ENCODE measurements around the gene PGP. TPM values are rescaled to one million over a fixed set of nuclear protein-coding genes. Genes with fewer than 3 reads are reported as not detected.

PGP gene
- total RNA-seq, 1 donor from 2014 or later: 19.7 TPM

DNA sequence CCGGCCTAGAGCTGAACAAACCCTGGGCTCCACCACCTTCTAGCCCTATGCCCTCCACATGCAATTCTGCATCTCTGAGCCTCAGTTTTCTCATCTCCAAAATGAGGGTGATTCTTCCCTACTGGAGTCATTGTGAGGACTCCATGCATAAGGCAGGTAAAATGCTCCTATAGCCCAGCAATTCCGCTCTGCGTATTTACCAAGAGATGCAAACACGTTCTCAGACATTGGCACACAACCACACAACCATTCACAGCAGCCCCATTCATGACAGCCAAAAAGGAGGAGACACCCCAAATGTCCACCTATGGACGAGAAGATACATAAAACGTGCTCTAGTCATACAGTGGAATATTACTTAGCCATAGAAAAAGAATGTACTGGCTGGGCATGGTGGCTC lies 14.3 kb downstream of the PGP start:
- DNase-seq (ENCODE audit: low spot score): no peak

DNA sequence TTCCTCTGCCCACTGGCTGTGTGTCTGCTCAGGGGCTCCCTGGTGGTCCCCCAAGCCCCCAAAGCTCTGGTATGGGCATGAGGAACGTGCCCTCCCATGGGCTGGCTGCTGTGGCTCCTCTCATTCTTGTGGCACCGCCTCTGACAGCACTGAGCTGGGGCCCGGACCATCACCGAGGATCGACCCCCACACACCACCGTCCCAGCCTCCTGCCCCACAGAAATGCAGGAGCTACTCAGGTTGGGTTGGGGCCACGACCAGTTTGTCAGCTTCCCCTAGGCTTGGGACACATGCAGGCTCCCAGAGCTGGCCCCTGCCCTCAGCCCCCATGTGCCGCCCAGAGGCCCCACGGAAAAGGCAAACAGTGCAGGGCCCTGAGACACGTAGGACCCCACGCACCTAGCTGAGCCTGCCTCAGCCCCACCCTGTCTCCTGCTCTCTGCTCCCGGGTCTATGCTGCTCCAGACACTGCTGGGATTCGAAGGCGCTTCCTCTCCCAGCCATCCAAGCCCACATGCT lies 15.0 kb downstream of the PGP start:
- DNase-seq (ENCODE audit: low spot score): no peak

GRCh38 chr16:2199095-2199494 lies 15.5 kb downstream of the PGP start:
- DNase-seq (ENCODE audit: low spot score): no peak

GRCh38 chr16:2198283-2198682 lies 16.4 kb downstream of the PGP start:
- no peak for DNase-seq (ENCODE audit: low spot score)

GRCh38 chr16:2197765-2198164 lies 16.9 kb downstream of the PGP start:
- no peak for DNase-seq (ENCODE audit: low spot score)

DNA sequence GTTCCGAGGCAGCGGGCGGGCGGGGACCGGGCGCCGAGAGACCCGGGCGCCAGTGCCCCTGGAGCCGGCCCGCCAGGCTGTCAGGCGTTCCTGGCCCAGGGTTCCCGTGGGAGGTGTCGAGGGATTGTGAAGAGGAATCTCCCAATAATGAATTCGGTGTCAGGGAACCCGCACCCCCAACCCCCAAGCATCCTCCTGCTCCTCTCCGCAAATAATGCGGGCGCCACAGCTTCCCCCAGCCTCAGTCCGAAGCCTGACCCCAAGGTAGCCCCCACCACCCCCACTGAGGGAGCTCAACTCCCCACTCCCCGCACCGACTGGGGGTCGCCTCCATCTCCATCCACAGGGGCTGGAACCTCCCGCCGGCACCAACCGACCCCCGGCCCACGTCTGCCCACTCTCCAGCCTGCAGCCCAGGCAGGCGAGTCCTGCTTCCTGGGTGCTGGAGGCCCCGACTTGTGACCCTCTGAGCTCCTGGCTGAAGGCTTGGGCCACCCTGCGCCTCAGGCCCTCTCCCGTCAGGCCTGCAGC lies 17.6 kb downstream of the PGP start:
- DNase-seq (ENCODE audit: low spot score): no peak

- DNase-seq (ENCODE audit: low spot score): no peak
Observed at GRCh38 chr16:2196162-2196980, 18.3 kb downstream of the PGP start, which contains the start of gene CASKIN1. CASKIN1 (minus strand) TSS chr16:2196605; CDS start chr16:2196432, 173 bp downstream.

GRCh38 chr16:2195322-2196161 lies 19.1 kb downstream of the PGP start:
- DNase-seq (ENCODE audit: low spot score): no peak

DNA sequence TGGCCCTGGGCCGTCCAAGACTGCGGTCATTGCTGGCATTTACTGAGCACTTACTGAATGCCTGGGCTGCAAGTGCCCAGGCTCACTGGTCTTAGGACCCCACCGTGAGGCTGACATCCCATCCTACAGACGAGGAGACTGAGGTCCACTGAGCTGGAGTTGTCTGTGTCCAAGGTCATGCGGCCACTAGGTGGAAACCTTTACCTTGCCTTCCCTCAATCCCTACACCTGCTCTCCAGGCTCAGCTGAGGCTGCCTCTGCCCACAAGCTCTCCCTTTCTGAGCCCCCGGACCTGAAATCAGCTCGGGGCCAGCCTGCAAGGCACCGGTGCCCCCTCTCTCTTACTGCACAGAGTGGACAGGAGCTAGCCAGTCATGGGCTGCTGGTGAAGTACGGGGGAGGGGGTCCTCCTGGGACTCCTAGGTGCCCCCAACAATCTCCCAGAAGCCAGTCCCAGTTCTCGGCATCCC lies 19.8 kb downstream of the PGP start:
- DNase-seq (ENCODE audit: low spot score): peak; percentile 51

DNA sequence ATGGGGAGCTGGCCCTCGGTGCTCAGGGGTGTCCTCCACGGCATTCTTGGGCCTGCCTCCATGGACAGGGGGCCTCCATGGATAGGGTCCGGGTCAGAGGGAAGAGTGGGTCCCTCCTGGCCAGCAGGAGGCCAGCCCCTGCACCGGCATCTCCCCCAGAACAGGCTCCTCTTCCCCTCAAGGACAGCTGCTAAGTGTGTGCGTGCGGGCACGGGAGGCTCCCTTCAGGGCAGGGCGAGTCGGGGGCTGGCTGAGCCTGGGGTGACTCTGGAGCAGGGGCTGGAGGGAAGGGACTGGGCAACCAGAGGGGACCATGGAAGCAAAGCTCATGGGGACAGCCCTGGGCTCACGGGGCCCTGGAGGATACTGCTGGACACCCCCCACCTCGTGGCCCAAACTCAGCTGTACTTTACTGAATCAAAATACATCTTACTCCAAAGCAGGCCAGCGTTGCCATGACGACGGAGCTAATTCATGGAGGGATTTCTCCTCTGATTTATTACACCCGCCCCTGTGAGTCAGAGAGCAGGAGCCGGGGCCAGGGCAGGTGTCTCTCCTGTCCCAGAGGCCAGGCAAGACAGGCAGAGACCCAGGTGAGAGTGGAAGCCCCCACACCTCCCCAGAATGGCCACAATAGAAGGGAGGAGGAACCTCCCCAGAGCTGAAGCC lies 20.3 kb downstream of the PGP start:
- no peak for DNase-seq (ENCODE audit: low spot score)

DNA sequence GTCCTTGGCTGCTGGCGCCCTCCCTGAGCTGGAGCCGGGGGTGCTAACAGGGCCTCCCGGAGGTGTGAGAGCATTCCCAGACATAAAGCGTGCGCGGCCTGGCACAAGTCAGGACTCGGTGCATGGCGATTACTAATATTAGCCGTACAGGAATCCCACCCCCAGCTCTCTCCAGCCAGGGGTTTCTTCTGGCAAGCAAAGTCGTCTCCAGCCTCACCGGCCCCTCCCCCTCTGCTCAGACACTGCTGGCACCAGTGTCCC lies 23.3 kb downstream of the PGP start:
- no peak for DNase-seq (ENCODE audit: low spot score)

- DNase-seq (ENCODE audit: low spot score): no peak
Observed at GRCh38 chr16:2190659-2191445, 23.8 kb downstream of the PGP start.

GRCh38 chr16:2190002-2190658 lies 24.5 kb downstream of the PGP start:
- DNase-seq (ENCODE audit: low spot score): no peak

DNA sequence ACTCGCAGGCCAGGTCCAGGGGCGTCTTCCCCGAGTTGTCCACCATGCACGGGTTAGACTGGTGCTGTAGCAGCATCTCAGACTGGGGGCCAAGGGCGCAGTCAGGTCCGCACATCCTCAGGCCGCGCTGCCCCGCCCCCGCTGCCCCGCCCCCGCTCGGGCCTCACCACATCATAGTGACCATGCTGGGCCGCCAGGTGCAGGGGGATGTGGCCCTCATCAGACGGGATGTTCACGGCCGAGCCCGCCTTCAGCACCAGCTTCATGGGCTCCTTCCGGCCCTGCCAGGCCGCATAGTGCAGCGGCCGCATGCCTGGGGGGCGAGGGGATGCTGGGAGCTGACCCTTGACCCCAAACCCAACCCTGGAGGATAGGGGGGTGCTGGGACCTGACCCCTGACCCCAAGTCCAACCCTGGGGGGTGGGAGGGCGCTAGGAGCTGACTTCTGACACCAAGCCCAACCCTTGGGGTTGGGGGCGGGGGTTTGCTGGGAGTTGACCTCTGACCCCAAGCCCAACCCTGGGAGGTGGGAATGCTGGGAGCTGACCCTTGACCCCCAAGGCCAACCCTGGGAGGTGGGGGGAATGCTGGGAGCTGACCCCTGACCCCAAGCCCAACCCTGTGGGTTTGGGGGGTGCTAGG lies 25.3 kb downstream of the PGP start:
- DNase-seq (ENCODE audit: low spot score): no peak

DNA sequence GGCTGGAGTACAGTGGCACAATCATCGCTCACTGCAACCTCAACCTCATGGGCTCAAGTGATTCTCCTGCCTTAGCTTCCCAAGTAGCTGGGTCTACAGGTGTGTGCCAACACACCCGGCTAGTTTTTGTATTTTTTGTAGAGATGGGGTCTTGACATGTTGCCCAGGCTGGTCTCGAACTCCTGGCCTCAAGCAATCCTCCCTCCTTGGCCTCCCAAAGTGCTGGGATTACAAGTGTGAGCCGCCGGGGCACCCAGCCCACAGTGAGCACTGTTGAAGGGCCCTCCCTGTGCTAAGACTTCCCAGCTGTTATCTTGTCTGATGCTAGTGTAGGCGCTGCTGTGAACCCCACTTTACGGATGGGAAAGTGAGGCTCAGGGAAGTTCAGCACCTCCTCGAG lies 26.2 kb downstream of the PGP start:
- DNase-seq (ENCODE audit: low spot score): no peak

- DNase-seq (ENCODE audit: low spot score): no peak
Observed at GRCh38 chr16:2187212-2187611, 27.4 kb downstream of the PGP start.

DNA sequence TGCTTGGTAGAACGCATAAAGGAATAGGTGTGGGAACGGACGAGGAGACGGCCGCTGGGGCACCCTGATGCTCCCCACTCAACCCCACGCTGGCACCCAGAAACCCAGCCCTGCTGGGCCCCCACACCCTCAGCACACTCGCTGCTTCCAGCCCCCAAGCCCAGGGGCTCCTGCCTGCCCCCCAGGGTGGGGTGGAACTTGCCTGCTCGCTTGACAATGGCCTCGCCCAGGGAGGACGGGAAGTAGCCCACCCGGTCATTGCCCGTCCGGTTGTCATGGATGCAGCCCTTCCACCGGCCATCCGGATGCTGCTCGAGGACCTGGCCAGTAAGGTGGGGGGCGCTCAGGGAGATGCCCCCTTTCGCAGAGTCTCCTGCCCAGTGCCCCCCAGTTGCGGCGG lies 28.1 kb downstream of the PGP start:
- DNase-seq (ENCODE audit: low spot score): no peak

DNA sequence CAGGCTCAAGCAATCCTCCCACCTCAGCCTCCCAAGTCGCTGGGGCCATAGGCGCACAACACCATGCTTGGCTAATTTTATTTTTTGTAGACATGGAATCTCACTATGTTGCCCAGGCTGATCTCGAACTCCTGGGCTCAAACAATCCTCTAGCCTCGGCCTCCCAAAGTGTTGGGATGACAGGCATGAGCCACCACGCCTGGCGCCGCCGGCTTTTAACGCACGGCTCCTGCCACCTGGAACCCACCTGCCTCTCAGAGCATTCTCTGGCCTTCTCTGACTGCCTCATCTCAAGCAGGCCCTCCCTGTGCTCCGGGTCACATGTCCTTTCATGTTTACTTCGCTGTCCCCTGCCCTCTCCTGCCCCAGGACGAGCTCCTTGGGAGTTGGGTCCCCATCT lies 28.6 kb downstream of the PGP start:
- no peak for DNase-seq (ENCODE audit: low spot score)

DNA sequence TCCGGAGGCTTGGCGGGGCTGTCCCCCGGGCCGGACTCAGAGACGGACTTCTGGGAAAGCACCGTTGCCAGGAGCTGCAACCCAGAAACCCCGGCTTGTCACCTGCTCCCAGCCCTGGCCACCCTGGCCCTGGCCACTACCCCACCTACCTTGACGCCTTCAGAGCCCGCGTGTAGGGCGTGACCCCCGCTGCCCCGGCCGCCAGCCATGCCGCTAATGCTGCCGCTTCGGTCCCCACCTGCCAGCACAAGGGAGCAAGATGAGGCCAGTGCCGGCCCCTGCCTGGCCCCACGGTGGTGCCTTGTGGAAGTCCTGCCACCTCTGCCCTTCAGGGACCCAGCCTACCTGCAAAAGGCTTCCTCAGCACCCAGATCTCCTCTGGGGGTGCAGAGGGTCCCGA lies 29.7 kb downstream of the PGP start:
- no peak for DNase-seq (ENCODE audit: low spot score)

GRCh38 chr16:2184346-2184745 lies 30.3 kb downstream of the PGP start:
- no peak for DNase-seq (ENCODE audit: low spot score)
